HG03469 (cell line): ENCODE results near the gene MAPKBP1.

Experiments
- ATAC-seq: cut with Tn5 transposase; IDR thresholded peaks from one replicate; pipeline ENCODE4 v1.9.1; 2021; ENCODE audit warnings: mild to moderate bottlenecking, moderate library complexity, moderate number of reproducible peaks; ENCODE audit not compliant: unreplicated experiment

The MAPKBP1 gene

GRCh38 chr15:41804916-41805666 is 30.8 kb downstream of the MAPKBP1 start:
- ATAC-seq, result no peak

GRCh38 chr15:41805711-41806110 is 31.4 kb downstream of the MAPKBP1 start:
- no peak for ATAC-seq

GRCh38 chr15:41806291-41807181 is 32.3 kb downstream of the MAPKBP1 start:
- ATAC-seq, result no peak

GRCh38 chr15:41809121-41809520 is 34.8 kb downstream of the MAPKBP1 start:
- ATAC-seq, result no peak

- no peak for ATAC-seq
These were observed 35.4 kb downstream of the MAPKBP1 start for GRCh38 chr15:41809526-41810220.

GRCh38 chr15:41810651-41811431 is 36.6 kb downstream of the MAPKBP1 start:
- no peak for ATAC-seq

- no peak for ATAC-seq
These were observed 37.3 kb downstream of the MAPKBP1 start for GRCh38 chr15:41811432-41812195.

GRCh38 chr15:41812820-41813375 is 38.6 kb downstream of the MAPKBP1 start:
- no peak for ATAC-seq

GRCh38 chr15:41813426-41813825 is 39.1 kb downstream of the MAPKBP1 start:
- ATAC-seq, result no peak

- ATAC-seq, result no peak
These were observed 40.2 kb downstream of the MAPKBP1 start for GRCh38 chr15:41814534-41814933.

GRCh38 chr15:41816788-41817187 is 42.5 kb downstream of the MAPKBP1 start:
- ATAC-seq, result no peak

GRCh38 chr15:41817327-41817726 is 43.0 kb downstream of the MAPKBP1 start:
- ATAC-seq, result no peak

GRCh38 chr15:41817781-41818180 is 43.5 kb downstream of the MAPKBP1 start:
- ATAC-seq, result no peak

GRCh38 chr15:41819455-41820050 is 45.3 kb downstream of the MAPKBP1 start:
- no peak for ATAC-seq

GRCh38 chr15:41820791-41821423 is 46.6 kb downstream of the MAPKBP1 start:
- no peak for ATAC-seq

GRCh38 chr15:41821831-41822230 is 47.5 kb downstream of the MAPKBP1 start:
- ATAC-seq, result no peak

GRCh38 chr15:41822471-41822870 is 48.2 kb downstream of the MAPKBP1 start:
- ATAC-seq, result no peak

- ATAC-seq, result no peak
These were observed 48.7 kb downstream of the MAPKBP1 start for GRCh38 chr15:41822957-41823356.

- no peak for ATAC-seq
These were observed 49.2 kb downstream of the MAPKBP1 start for GRCh38 chr15:41823502-41823901.
